Esophagus muscularis mucosa (tissue), 4 donors: ENCODE results near the gene TPPP. TPM values are rescaled to one million over a fixed set of nuclear protein-coding genes. Genes with fewer than 3 reads are reported as not detected.
"Not testable (repeated sequence)": the region's sequence is repeated elsewhere in the genome, so short reads cannot be mapped to it uniquely, and the experiment has no call there.

Source experiments
- DNase-seq: peaks from one replicate; pipeline ENCODE4 v3.0.0-alpha.2; 2017; ENCODE audit errors: extremely low spot score
- H3K27ac ChIP-seq, 4 donors: fragments of 200-600 bp; sonication (generic); replicated peaks in 1 of 4; 1 replicate in 3 of 4; 2 replicates in 1 of 4; pipeline ENCODE4 v1.5.1; 2016 to 2019; ENCODE audit warnings: mild to moderate bottlenecking in 1 of 4
- H3K27me3 ChIP-seq, 4 donors: fragments of 200-600 bp; sonication (generic); one replicate each; pipeline versions ENCODE4 v1.5.1 to v1.6.0; 2016 to 2019
- H3K36me3 ChIP-seq, 4 donors: fragments of 200-600 bp; sonication (generic); one replicate each; pipeline ENCODE4 v1.5.1; 2016 to 2019
- H3K4me1 ChIP-seq, 4 donors: fragments of 200-600 bp; sonication (generic); one replicate each; pipeline ENCODE4 v1.5.1; 2016 to 2019
- H3K4me3 ChIP-seq, 4 donors: fragments of 200-600 bp; sonication (generic); 1 replicate in 2 of 4; 2 replicates in 2 of 4; pipeline ENCODE4 v1.5.1; 2016 to 2019; ENCODE audit warnings: mild to moderate bottlenecking in 4 of 4, moderate library complexity in 1 of 4
- H3K9me3 ChIP-seq, 4 donors: fragments of 200-600 bp; sonication (generic); 1 replicate in 3 of 4; 2 replicates in 1 of 4; pipeline ENCODE4 v1.5.1; 2016 to 2019
- EP300 ChIP-seq: sonication (generic); formaldehyde crosslinking; IDR thresholded peaks from one replicate; pipeline ENCODE4 v1.6.1; 2017; ENCODE audit warnings: antibody characterized with exemption
- POLR2A ChIP-seq: fragments of 450-650 bp; IDR thresholded peaks from one replicate; pipeline ENCODE4 v1.6.1; 2017; ENCODE audit warnings: antibody characterized with exemption, moderate library complexity, mild to moderate bottlenecking, low read depth
- POLR2AphosphoS5 ChIP-seq, 2 donors: sonication (generic); formaldehyde crosslinking; IDR thresholded peaks; one replicate each; pipeline ENCODE4 v1.6.1; 2017; ENCODE audit warnings: antibody characterized with exemption in 2 of 2
- WGBS: methylation state at CpG from one replicate; pipeline ENCODE4 v1.1.5; 2018; 5-methylcytosine and 5-hydroxymethylcytosine counted together
- intact Hi-C: fragments of 100-400 bp; cut with DNase I; formaldehyde crosslinking; loops from one replicate; pipeline ENCODE4 v1.15.1; 2023
- total RNA-seq, 4 donors: library from RNA; depleted of rRNA; stranded (reverse); fragments of >200 nt; gene quantifications; one replicate each; pipeline versions ENCODE4 v1.1.0 to v1.2.1, GENCODE V29; 2016
- TF ChIP-seq, protein P1 (sequence below), 3 experiments: fragments of 200-600 bp in 2 of 3; fragments of 450-650 bp in 1 of 3; sonication (generic) in 2 of 3; IDR thresholded peaks; one replicate each; pipeline ENCODE4 v1.5.1; 2017 to 2019; ENCODE audit warnings: antibody characterized with exemption in 3 of 3, mild to moderate bottlenecking in 2 of 3, moderate library complexity in 1 of 3

Gene TPPP
- total RNA-seq, 4 donors from 2014 or later: 19.5 to 45.7 (median 34.5) TPM

DNA sequence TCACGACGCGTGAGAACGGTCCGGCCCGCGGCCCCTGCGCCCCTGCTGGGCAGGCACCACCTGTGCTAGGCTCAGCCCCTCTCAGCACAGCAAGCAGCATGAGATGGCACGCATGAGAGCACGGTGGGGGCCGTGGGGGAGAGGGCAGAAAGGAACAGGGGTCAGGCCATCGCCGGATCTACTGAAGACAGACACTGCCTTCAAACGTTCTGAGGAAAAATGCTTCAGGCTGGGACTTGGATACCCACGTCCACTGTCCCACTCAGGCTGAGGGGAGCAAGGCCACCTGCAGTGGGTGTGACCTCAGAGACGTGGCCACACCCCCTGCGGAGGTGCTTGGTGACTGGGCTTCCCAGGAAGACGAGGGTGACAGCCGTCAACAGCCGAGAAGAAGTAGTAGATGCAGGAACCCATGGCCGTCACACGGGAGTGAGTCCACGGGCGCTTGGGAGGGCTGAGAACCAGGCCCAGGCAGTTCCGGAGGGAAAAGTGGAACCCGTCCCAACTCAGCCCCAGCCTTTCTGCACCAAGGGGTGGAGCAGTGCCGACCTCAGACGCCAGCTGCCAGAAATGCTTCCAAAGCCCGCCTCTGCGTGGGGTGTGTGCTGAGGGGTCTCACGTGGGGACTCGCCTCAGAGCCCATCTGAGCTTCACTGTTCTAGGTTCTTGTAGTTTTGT lies 12.9 kb downstream of the TPPP start:
- Histone ChIP-seq H3K36me3 (peaks cover 0 to 22% (median 3%) of the 10 kb centered on the region in 4 donors), H3K27ac (peak overlapping the region; percentile 29 to 64 (median 50)), H3K4me1 (peaks cover 29 to 73% (median 69%) of the 10 kb centered on the region in 4 donors)
- H3K4me3 ChIP-seq, intact Hi-C loops, H3K9me3 ChIP-seq, H3K27me3 ChIP-seq, DNase-seq: not testable (repeated sequence)
- 100% methylated on average over 2 of the region's 32 CpGs for WGBS

DNA sequence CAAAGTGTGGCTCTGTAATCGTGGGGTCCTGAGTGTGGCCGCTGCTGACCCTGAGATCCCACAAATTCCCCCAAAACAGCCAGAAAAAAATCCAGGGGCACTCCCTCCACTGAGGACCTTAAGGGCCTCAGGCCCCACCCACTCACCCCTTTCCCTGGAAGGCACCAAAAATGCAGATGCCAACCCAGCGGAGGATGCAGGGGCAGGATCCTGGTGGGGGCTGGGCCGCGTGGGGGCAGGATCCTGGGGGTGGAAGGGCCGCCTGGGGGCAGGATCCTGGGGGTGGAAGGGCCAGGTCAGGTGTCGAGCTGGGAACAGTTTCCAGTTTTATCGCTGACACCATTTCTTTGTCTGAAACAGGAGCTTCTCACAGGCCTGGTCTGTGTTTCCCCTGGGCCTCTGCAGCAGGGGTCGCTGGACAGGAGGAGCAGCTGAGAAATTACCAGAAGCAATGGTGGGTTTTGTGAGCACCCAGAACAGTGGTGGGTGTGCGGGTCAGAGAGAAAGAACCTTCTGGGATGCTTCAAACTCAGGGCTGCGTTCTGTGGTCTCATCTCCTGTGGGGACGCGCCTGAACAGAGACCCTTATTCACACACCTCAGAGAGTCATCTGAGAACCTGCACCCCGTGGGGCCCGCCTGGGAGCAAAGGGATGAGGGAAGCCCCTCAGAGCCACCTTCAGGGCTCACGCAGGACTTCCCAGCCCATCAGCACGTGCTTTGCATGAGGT lies 13.8 kb downstream of the TPPP start:
- H3K27me3 ChIP-seq, H3K9me3 ChIP-seq, H3K4me3 ChIP-seq, H3K27ac ChIP-seq, DNase-seq: not testable (repeated sequence)
- Histone ChIP-seq H3K4me1 (peaks cover 35 to 73% (median 70%) of the 10 kb centered on the region in 4 donors), H3K36me3 (peaks cover 0 to 16% (median 0%) of the 10 kb centered on the region in 4 donors)
- intact Hi-C loops: loop anchor here (10.0 kb wide), 1 partner anchor 85 kb away; no protein-coding TSS in a partner anchor
- 80% methylated on average over 5 of the region's 17 CpGs for WGBS

DNA sequence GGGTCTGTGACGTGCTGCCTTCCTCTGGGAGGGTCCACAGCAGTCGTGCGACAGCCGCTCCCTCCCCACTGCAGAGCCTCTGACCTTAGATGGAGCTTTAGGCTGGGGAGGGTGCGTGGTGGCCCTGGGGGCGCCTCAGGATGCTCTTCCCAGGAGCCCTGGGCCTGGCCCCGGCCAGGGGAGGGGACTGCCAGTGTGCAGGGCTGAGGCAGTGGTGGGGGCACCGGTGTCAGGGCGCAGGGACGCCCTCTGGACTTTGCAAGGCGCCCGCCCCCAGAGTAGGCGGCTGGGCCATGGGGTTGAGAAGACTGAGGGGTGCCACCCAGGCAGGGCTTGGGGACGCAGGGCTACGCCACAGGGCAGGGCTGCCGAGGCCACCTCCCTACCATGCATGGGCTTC lies 14.6 kb downstream of the TPPP start:
- not testable (repeated sequence) for H3K4me3 ChIP-seq, H3K9me3 ChIP-seq, H3K27ac ChIP-seq, H3K27me3 ChIP-seq, DNase-seq
- Histone ChIP-seq H3K4me1 (peaks cover 35 to 73% (median 70%) of the 10 kb centered on the region in 4 donors), H3K36me3 (peaks cover 0 to 16% (median 0%) of the 10 kb centered on the region in 4 donors)
- intact Hi-C loops: loop anchor here (10.0 kb wide), 1 partner anchor 86 kb away; no protein-coding TSS in a partner anchor
- WGBS: no CpG with 5 or more reads among the region's 16 CpGs

DNA sequence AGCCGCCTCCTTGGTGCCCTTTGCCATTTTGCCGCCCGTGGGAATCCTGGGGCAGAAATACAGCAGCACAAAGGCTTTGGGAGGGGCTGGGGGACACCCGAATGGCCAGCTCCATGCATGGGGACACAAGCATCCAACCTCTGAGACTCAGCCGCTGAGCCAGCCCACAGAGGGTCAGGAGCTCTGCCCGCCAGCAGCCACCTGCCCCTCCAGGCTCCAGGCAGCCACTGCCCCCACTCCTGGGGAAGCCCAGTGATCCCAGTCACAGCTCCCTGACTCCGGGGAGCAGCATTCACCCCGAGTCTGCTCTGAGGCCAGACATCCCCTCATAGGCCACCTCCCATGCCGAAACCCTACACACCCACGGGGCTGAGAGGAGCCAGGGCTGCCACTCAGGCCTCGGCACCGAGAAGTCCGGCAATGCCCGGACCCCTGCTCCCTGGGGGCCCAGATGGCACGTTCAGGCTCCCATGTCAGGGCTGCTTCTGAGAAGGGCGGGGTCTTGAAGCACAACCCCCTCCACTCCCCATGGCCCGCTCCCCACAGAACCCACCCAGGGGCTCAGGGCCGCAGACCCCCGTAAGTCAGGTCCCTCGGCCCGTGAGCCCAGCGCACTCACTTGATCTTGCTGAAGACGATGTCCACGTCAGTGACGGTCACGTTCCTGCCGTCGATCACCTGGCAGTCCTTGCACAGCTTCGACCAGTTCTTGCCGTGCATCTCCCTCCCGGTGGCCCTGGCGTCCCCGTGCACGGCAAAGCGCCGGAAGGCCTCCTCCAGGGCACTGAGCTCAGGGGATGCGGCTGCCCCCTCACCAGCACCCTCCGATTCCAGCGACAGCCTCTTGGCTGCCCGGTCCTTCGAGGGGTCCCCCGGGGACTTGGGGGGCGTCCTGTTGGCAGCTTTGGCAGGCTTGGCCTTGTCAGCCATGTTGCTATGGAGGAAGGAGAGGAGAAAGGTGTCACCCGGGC lies 15.7 kb downstream of the TPPP start:
- TF ChIP-seq POLR2AphosphoS5 (IDR thresholded peaks at IDR 0.05) (no peak), POLR2A (no peak), EP300 (no peak)
- TF ChIP-seq, protein P1, sequence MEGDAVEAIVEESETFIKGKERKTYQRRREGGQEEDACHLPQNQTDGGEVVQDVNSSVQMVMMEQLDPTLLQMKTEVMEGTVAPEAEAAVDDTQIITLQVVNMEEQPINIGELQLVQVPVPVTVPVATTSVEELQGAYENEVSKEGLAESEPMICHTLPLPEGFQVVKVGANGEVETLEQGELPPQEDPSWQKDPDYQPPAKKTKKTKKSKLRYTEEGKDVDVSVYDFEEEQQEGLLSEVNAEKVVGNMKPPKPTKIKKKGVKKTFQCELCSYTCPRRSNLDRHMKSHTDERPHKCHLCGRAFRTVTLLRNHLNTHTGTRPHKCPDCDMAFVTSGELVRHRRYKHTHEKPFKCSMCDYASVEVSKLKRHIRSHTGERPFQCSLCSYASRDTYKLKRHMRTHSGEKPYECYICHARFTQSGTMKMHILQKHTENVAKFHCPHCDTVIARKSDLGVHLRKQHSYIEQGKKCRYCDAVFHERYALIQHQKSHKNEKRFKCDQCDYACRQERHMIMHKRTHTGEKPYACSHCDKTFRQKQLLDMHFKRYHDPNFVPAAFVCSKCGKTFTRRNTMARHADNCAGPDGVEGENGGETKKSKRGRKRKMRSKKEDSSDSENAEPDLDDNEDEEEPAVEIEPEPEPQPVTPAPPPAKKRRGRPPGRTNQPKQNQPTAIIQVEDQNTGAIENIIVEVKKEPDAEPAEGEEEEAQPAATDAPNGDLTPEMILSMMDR (IDR thresholded peaks at IDR 0.05): no peak
- 81% methylated on average over 24 of the region's 44 CpGs for WGBS
- H3K27me3 ChIP-seq: no peaks in the 10 kb centered on the region
- H3K4me1 ChIP-seq: peaks cover 35 to 76% (median 74%) of the 10 kb centered on the region in 4 donors
- H3K9me3 ChIP-seq: no peaks in the 10 kb centered on the region
- H3K27ac ChIP-seq: no peak overlapping the region
- no peak overlapping the region for H3K4me3 ChIP-seq
- peaks cover 0 to 16% (median 0%) of the 10 kb centered on the region in 4 donors for H3K36me3 ChIP-seq
- intact Hi-C loops: loop anchor here (10.0 kb wide), 1 partner anchor 87 kb away; no protein-coding TSS in a partner anchor
- DNase-seq: no peak

DNA sequence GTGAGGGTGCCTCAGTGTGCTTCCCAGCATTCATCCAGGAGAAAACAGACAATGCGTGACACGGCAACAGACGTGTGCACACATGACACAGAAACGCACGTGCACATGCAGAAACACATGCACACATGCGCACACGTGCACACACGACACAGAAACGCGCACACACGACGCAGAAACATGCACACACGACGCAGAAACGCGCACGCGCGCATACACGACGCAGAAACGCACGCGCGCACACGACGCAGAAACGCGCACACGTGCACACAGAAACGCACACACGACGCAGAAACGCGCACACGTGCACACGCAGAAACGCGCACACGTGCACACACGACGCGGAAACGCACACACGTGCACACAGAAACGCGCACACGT lies 16.5 kb downstream of the TPPP start:
- Histone ChIP-seq H3K4me1 (peaks cover 40 to 80% (median 77%) of the 10 kb centered on the region in 4 donors), H3K36me3 (peaks cover 0 to 16% (median 0%) of the 10 kb centered on the region in 4 donors), H3K9me3 (no peaks in the 10 kb centered on the region), H3K4me3 (no peak overlapping the region), H3K27ac (no peak overlapping the region), H3K27me3 (no peaks in the 10 kb centered on the region)
- no peak for DNase-seq
- intact Hi-C loops: loop anchor here (10.0 kb wide), 1 partner anchor 88 kb away; no protein-coding TSS in a partner anchor
- TF ChIP-seq EP300: no peak
- TF ChIP-seq, protein P1 (IDR thresholded peaks at IDR 0.05): no peak
- no peak for TF ChIP-seq POLR2AphosphoS5 (IDR thresholded peaks at IDR 0.05)
- no peak for TF ChIP-seq POLR2A
- WGBS: 93% methylated on average over 48 of the region's 48 CpGs
